ENCODE results near the gene HBE1. TPM values are rescaled to one million over a fixed set of nuclear protein-coding genes. Genes with fewer than 3 reads are reported as not detected.
"Not testable (repeated sequence)": the region's sequence is repeated elsewhere in the genome, so short reads cannot be mapped to it uniquely, and the experiment has no call there.

HBE1 gene
- total RNA-seq, 1 experiment from 2014 or later, result not detected

DNA sequence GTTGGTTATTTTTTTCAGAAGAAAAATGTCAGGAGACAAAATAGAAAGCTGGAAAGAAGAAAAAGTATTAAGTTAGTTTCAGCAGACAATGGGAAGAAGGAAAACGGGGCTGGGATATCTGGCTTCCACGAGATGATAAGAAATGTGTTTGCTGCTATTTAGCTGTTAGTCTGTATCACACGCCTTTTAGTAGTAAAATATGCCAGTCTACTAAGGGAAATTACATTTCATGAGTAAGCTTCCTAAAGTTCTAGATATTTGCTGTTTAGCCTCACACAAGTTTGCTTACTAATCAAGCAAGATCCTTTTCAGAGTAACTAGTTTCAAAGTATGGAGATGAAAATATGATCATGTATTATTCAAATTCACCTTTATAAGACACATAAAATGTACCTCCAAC lies 30.5 kb upstream of the HBE1 start:
- Histone ChIP-seq H3K79me2 (ENCODE audit: low read length) (no peaks in the 10 kb centered on the region), H3K27me3 (ENCODE audit: low read length) (no peaks in the 10 kb centered on the region), H3K9me2 (replicated peaks; ENCODE audit: insufficient read depth, low read length) (no peaks in the 10 kb centered on the region), H4K20me1 (ENCODE audit: insufficient read depth, low read depth, low read length) (no peaks in the 10 kb centered on the region), H3K9ac (ENCODE audit: low read length) (no peak overlapping the region), H3K4me1 (ENCODE audit: low read length) (no peaks in the 10 kb centered on the region), H3K27ac (ENCODE audit: low read length) (no peak overlapping the region), H2AFZ (ENCODE audit: low read length) (no peak overlapping the region), H3K36me3 (ENCODE audit: insufficient read depth, low read length) (no peaks in the 10 kb centered on the region), H3K4me2 (ENCODE audit: low read depth, low read length, poor library complexity, severe bottlenecking) (no peak overlapping the region), H3K4me3 (ENCODE audit: low read length) (no peak overlapping the region), H3K9me3 (ENCODE audit: low read length) (no peaks in the 10 kb centered on the region)
- DNase-seq, result no peak

- Histone ChIP-seq H3K4me2 (ENCODE audit: low read depth, low read length, poor library complexity, severe bottlenecking) (no peak overlapping the region), H2AFZ (ENCODE audit: low read length) (no peak overlapping the region), H3K79me2 (ENCODE audit: low read length) (no peaks in the 10 kb centered on the region), H3K36me3 (ENCODE audit: insufficient read depth, low read length) (no peaks in the 10 kb centered on the region), H4K20me1 (ENCODE audit: insufficient read depth, low read depth, low read length) (no peaks in the 10 kb centered on the region), H3K27ac (ENCODE audit: low read length) (no peak overlapping the region), H3K27me3 (ENCODE audit: low read length) (no peaks in the 10 kb centered on the region), H3K9me2 (replicated peaks; ENCODE audit: insufficient read depth, low read length) (no peaks in the 10 kb centered on the region), H3K4me3 (ENCODE audit: low read length) (no peak overlapping the region), H3K9me3 (ENCODE audit: low read length) (no peaks in the 10 kb centered on the region), H3K4me1 (ENCODE audit: low read length) (no peaks in the 10 kb centered on the region), H3K9ac (ENCODE audit: low read length) (no peak overlapping the region)
- DNase-seq, result no peak
Measured at GRCh38 chr11:5298451-5298850, 28.7 kb upstream of the HBE1 start.

DNA sequence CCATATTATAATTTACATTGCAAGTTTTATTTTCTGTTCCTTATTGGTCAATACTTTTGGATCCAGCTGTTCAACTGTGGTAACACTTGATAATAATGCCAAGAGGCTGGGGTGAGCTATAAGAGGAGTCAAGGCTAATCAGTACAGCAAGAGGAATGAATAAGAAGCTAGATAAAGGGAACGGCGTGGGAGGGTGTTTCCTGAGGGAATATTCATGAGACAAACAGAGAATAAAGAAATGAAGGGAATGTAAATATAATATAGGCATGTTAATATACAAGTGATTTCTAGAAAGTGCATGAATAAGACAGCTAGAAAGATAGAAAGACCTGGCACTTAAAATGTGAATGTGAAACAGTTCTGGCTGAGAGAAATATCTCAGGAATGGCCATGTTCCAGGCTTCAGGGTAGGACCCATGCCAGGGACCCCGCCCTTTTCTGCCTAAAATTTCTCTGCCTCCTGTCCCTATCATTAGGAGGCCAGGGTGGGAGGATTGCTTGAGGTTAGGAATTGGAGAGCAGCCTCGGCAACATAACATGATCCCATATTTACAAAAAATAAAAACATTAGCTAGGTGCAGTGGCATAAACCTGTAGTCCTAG lies 28.1 kb upstream of the HBE1 start:
- Histone ChIP-seq H3K4me1 (ENCODE audit: low read length) (no peaks in the 10 kb centered on the region), H3K9me3 (ENCODE audit: low read length) (no peaks in the 10 kb centered on the region), H3K9ac (ENCODE audit: low read length) (no peak overlapping the region), H3K79me2 (ENCODE audit: low read length) (no peaks in the 10 kb centered on the region), H3K27ac (ENCODE audit: low read length) (no peak overlapping the region), H3K4me3 (ENCODE audit: low read length) (no peak overlapping the region), H4K20me1 (ENCODE audit: insufficient read depth, low read depth, low read length) (no peaks in the 10 kb centered on the region), H3K9me2 (replicated peaks; ENCODE audit: insufficient read depth, low read length) (no peaks in the 10 kb centered on the region), H3K4me2 (ENCODE audit: low read depth, low read length, poor library complexity, severe bottlenecking) (no peak overlapping the region), H3K36me3 (ENCODE audit: insufficient read depth, low read length) (no peaks in the 10 kb centered on the region), H2AFZ (ENCODE audit: low read length) (no peak overlapping the region), H3K27me3 (ENCODE audit: low read length) (no peaks in the 10 kb centered on the region)
- DNase-seq, result no peak

DNA sequence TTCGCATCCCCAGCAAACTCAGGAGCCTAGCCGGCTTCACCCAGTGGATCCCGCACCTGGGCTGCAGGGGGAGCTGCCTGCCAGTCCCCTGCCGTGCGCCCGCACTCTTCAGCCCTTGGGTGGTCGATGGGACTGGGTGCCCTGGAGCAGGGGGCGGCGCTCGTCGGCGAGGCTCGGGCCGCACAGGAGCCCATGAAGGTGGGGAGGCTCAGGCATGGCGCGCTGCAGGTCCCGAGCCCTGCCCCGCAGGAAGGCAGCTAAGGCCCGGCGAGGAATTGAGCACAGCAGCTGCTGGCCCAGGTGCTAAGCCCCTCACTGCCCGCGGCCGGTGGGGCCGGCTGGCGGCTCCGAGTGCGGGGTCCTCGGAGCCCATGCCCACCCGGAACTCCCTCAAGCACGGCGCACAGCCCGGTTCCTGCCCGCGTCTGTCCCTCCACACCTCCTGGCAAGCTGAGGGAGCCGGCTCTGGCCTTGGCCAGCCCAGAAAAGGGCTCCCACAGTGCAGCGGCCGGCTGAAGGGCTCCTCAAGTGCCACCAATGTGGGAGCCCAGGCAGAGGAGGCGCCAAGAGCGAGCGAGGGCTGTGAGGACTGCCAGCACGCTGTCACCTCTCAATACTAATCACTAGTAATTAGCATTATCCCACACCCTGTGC lies 24.7 kb upstream of the HBE1 start:
- H3K79me2 ChIP-seq (ENCODE audit: low read length); H4K20me1 ChIP-seq (ENCODE audit: insufficient read depth, low read depth, low read length); H2AFZ ChIP-seq (ENCODE audit: low read length); H3K4me2 ChIP-seq (ENCODE audit: low read depth, low read length, poor library complexity, severe bottlenecking); DNase-seq; H3K9me3 ChIP-seq (ENCODE audit: low read length); H3K9me2 ChIP-seq (replicated peaks; ENCODE audit: insufficient read depth, low read length); H3K36me3 ChIP-seq (ENCODE audit: insufficient read depth, low read length); H3K4me3 ChIP-seq (ENCODE audit: low read length); H3K4me1 ChIP-seq (ENCODE audit: low read length); H3K9ac ChIP-seq (ENCODE audit: low read length); H3K27ac ChIP-seq (ENCODE audit: low read length); H3K27me3 ChIP-seq (ENCODE audit: low read length): not testable (repeated sequence)

- no peak overlapping the region for H2AFZ ChIP-seq (ENCODE audit: low read length)
- no peaks in the 10 kb centered on the region for H4K20me1 ChIP-seq (ENCODE audit: insufficient read depth, low read depth, low read length)
- no peak overlapping the region for H3K9ac ChIP-seq (ENCODE audit: low read length)
- H3K27ac ChIP-seq (ENCODE audit: low read length), result no peak overlapping the region
- H3K79me2 ChIP-seq (ENCODE audit: low read length), result no peaks in the 10 kb centered on the region
- no peaks in the 10 kb centered on the region for H3K9me3 ChIP-seq (ENCODE audit: low read length)
- no peak for DNase-seq
- no peak overlapping the region for H3K4me3 ChIP-seq (ENCODE audit: low read length)
- H3K4me2 ChIP-seq (ENCODE audit: low read depth, low read length, poor library complexity, severe bottlenecking), result no peak overlapping the region
- H3K27me3 ChIP-seq (ENCODE audit: low read length), result no peaks in the 10 kb centered on the region
- no peaks in the 10 kb centered on the region for H3K9me2 ChIP-seq (replicated peaks; ENCODE audit: insufficient read depth, low read length)
- H3K36me3 ChIP-seq (ENCODE audit: insufficient read depth, low read length), result no peaks in the 10 kb centered on the region
- no peaks in the 10 kb centered on the region for H3K4me1 ChIP-seq (ENCODE audit: low read length)
Measured at GRCh38 chr11:5293028-5293427, 23.3 kb upstream of the HBE1 start.

GRCh38 chr11:5291207-5291838 lies 21.6 kb upstream of the HBE1 start:
- H2AFZ ChIP-seq (ENCODE audit: low read length), result no peak overlapping the region
- no peak overlapping the region for H3K4me3 ChIP-seq (ENCODE audit: low read length)
- no peaks in the 10 kb centered on the region for H3K4me1 ChIP-seq (ENCODE audit: low read length)
- H3K27ac ChIP-seq (ENCODE audit: low read length), result no peak overlapping the region
- no peaks in the 10 kb centered on the region for H3K36me3 ChIP-seq (ENCODE audit: insufficient read depth, low read length)
- no peaks in the 10 kb centered on the region for H3K9me3 ChIP-seq (ENCODE audit: low read length)
- no peaks in the 10 kb centered on the region for H4K20me1 ChIP-seq (ENCODE audit: insufficient read depth, low read depth, low read length)
- H3K4me2 ChIP-seq (ENCODE audit: low read depth, low read length, poor library complexity, severe bottlenecking), result no peak overlapping the region
- no peaks in the 10 kb centered on the region for H3K9me2 ChIP-seq (replicated peaks; ENCODE audit: insufficient read depth, low read length)
- DNase-seq, result peak; percentile 77
- H3K9ac ChIP-seq (ENCODE audit: low read length), result no peak overlapping the region
- H3K27me3 ChIP-seq (ENCODE audit: low read length), result no peaks in the 10 kb centered on the region
- H3K79me2 ChIP-seq (ENCODE audit: low read length), result no peaks in the 10 kb centered on the region

DNA sequence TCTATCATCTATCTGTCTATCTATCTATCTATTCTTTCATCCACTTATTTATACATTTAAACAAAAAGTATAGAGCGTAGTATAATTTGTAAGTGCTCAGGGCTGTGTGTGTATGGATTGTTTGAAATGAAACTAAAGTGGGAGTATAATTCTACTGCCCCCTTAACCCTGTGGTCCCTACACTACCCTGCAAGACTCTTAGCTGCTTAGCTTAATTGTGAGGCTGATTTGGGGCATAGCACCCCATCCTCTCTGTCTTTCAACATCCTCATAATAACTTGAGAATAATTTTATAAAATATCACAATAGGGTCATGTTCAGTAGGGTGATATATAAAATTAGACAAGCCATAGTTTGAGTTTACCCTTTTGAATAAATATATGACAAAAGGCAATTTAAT lies 20.4 kb upstream of the HBE1 start:
- Histone ChIP-seq H3K4me1 (ENCODE audit: low read length) (no peaks in the 10 kb centered on the region), H3K4me2 (ENCODE audit: low read depth, low read length, poor library complexity, severe bottlenecking) (no peak overlapping the region), H3K27me3 (ENCODE audit: low read length) (no peaks in the 10 kb centered on the region), H3K9ac (ENCODE audit: low read length) (no peak overlapping the region), H3K9me2 (replicated peaks; ENCODE audit: insufficient read depth, low read length) (no peaks in the 10 kb centered on the region), H3K27ac (ENCODE audit: low read length) (no peak overlapping the region), H3K79me2 (ENCODE audit: low read length) (no peaks in the 10 kb centered on the region), H2AFZ (ENCODE audit: low read length) (no peak overlapping the region), H4K20me1 (ENCODE audit: insufficient read depth, low read depth, low read length) (no peaks in the 10 kb centered on the region), H3K4me3 (ENCODE audit: low read length) (no peak overlapping the region), H3K36me3 (ENCODE audit: insufficient read depth, low read length) (no peaks in the 10 kb centered on the region), H3K9me3 (ENCODE audit: low read length) (no peaks in the 10 kb centered on the region)
- no peak for DNase-seq

DNA sequence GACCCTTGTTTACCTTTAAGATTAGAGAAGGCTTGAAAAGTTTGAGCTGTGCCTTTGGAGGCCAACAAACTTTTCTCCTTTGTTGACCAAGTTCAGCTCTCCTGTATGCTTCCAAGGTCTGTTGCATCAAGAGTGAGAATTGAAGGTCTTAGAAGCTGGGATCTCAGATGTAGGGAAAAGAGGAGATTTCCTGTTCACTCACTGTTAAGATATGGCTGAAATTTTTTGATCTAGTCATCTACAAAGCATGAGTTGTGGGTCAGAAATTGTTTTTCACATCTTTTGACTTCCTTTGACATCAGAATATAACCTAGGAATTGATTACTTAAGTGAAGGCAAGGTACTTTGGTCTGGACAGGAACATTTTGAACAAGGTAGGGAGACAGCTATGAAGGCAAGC lies 20.0 kb upstream of the HBE1 start:
- no peaks in the 10 kb centered on the region for H3K27me3 ChIP-seq (ENCODE audit: low read length)
- no peaks in the 10 kb centered on the region for H3K9me3 ChIP-seq (ENCODE audit: low read length)
- H3K4me2 ChIP-seq (ENCODE audit: low read depth, low read length, poor library complexity, severe bottlenecking), result no peak overlapping the region
- H3K36me3 ChIP-seq (ENCODE audit: insufficient read depth, low read length), result no peaks in the 10 kb centered on the region
- no peaks in the 10 kb centered on the region for H3K9me2 ChIP-seq (replicated peaks; ENCODE audit: insufficient read depth, low read length)
- H4K20me1 ChIP-seq (ENCODE audit: insufficient read depth, low read depth, low read length), result no peaks in the 10 kb centered on the region
- H3K4me1 ChIP-seq (ENCODE audit: low read length), result no peaks in the 10 kb centered on the region
- DNase-seq, result no peak
- H3K27ac ChIP-seq (ENCODE audit: low read length), result no peak overlapping the region
- no peak overlapping the region for H3K9ac ChIP-seq (ENCODE audit: low read length)
- H3K79me2 ChIP-seq (ENCODE audit: low read length), result no peaks in the 10 kb centered on the region
- H3K4me3 ChIP-seq (ENCODE audit: low read length), result no peak overlapping the region
- no peak overlapping the region for H2AFZ ChIP-seq (ENCODE audit: low read length)

Data from Karpas-422 (cell line).